Measurements from ENCODE around the gene ZNF775.

Gene ZNF775

GRCh38 chr7:150441524-150441923 is 62.4 kb downstream of the ZNF775 start:
- DNase-seq (no peak), ATAC-seq (no peak)

- no peak for ATAC-seq
- no peak for DNase-seq
Measured at GRCh38 chr7:150442811-150443210, 63.7 kb downstream of the ZNF775 start.

DNA sequence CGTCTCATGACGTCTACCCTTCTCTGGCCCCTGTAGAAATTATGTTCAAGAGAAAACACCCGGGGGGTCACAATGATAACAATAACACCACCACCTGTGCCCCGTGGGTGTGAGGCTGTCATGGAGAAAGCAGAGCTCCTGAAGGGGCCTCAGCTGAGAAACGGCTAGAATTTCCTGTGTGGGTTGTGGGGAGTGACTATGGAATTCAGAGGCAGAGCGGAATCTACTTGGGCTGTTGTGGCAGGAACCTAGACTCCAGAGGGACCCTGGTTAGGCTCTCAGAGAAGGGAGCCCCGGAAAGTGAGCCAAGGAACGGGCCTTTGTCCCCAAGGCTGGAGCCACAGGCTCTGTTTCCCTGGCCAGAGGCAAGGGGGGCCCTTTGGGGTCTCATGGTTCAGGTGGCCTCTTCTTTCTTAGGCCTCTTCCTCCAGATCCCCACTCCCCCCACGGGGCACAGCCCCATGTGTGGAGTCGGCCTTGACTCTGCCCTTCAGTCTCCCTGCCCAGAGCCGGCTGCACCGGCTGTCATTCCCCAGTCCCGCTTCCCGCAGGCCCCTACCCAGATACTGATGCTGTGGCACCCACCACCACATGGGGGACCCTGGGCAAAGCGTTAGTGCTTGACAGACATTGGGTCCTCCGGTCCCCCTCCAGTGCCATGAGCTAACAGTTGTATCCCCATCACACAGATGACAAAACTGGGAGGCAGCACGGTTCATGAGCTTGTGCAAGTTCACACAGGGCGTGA is 64.8 kb downstream of the ZNF775 start:
- DNase-seq (no peak), ATAC-seq (no peak)

GRCh38 chr7:150444674-150445365 is 65.7 kb downstream of the ZNF775 start:
- ATAC-seq = no peak
- DNase-seq = no peak

- ATAC-seq = no peak
Measured at GRCh38 chr7:150446288-150446938, 67.3 kb downstream of the ZNF775 start.

More at GRCh38 chr7:150446288-150446938, 67.3 kb downstream of the ZNF775 start:
- no peak for DNase-seq

All from stimulated activated naive CD8-positive, alpha-beta T cell treated with anti-CD3 and anti-CD28 coated beads, Interleukin-15, Interleukin-2, amounts not matched to agents 100 U/mL and 50 U/mL, for 24 hours (primary cell).